Measurements from ENCODE around the gene GINS1. TPM values are rescaled to one million over a fixed set of nuclear protein-coding genes. Genes with fewer than 3 reads are reported as not detected.
"Not testable (repeated sequence)": the region's sequence is repeated elsewhere in the genome, so short reads cannot be mapped to it uniquely, and the experiment has no call there.

The GINS1 gene
- total RNA-seq, 1 donor from 2014 or later: 1.4 TPM

DNA sequence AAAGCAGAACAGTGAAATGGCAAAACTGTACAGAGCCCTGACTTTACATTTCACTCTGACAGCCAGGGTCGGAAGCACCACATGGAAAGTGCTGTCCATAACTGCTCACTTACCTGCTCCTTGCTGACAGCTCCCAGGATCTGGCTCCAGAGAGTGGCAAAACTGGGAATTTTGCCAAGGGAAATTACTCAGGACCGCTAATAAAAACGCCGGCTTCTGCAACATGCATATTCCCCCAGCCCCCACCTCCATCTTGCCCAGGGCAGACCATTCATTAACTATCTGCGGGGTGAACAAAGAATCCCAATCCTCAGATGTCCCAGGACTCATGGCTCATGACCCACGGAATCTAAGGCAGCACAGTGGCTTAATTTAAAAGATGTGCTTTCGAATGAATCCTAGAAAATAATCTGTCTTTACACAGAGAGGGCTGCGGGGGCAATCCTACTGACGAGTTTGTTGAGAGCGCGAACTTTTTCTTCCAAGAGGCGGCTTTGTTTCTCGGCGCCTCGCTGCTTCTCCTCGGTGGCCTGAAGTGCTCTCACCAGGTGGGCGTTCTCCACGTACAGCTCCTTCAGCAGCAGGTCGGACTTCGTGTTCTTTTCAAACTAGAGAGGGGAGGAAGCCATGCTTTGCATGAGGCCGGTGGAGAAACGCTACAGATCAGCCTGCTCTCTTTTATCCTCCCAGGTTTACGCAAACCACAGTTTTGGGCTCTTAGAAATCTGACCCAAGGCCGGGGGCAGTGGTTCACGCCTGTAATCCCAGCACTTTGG, 45.8 kb downstream of the GINS1 start:
- no peak for DNase-seq (ENCODE audit: low spot score)

DNA sequence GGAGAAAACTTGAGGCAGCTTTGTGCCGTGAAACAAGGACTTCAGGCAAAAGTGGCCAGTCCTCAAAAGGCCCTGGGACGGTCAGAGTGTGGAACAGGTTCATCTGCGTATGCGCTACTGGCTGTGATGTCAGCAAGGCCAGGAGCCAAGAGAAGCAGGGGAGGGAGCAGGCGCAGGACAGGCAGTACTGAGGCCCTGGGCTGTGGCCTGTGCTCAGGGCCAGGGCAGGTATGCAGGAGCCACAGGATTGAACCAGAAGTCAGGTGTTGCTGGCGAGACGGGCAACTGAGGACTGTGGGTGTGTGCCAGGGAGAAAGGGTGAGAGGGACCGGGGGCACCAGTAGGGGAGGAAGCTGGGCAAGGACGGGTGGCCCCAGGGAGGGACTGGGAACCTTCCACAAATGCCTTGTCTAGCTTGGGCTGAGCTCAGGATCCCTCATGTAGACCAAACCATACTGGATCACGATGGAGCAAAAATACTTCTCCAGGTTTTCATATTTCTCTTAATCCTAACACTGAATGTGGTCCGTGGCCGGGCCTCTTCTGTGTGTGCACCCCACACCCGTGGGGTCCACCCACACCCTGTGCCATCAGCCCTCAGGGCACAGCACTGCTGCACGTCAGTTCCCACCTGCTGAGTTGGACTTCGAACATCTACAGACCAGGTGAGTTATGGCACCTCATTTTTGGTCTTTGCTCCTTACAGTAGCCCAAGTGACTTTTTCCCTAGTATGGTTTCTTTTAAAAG, 46.9 kb downstream of the GINS1 start:
- no peak for DNase-seq (ENCODE audit: low spot score)

DNA sequence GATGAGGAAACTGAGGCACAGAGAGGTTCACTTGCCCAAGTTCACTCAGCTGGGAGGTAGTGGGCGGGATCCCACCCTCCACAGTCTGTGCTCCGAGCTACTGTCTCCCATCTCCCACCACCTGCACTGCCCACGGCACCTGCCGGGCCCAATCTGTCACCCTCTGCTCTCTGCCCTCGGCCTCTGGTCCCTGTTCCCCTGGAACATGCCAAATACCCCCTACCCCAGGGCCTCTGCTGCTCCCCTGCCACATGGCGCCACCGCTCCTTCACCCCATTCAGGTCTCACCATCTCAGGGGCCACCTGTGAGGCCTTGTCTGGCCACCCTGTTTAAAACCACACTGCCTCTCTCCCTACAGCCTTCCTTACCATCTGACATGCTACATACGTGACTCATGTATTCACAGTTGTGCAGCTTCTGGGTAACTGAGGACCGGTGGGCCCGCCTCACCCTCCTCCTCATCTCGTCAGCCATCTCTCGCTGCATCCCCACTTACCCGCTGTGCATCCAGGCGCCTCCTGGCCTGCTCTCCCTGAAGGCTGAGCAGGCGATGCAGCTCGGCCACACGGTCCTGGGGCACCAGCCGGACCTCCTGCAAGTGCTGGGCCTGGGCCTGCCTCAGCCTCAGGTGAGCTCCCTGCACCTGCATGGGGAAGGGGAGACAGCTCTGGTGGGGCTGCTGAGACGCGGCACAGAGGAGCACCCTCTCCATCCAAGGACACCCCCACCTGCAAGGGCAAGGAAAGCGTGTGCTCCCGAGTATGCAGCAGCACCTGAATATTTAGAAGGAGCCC, 50.6 kb downstream of the GINS1 start:
- no peak for DNase-seq (ENCODE audit: low spot score)

DNA sequence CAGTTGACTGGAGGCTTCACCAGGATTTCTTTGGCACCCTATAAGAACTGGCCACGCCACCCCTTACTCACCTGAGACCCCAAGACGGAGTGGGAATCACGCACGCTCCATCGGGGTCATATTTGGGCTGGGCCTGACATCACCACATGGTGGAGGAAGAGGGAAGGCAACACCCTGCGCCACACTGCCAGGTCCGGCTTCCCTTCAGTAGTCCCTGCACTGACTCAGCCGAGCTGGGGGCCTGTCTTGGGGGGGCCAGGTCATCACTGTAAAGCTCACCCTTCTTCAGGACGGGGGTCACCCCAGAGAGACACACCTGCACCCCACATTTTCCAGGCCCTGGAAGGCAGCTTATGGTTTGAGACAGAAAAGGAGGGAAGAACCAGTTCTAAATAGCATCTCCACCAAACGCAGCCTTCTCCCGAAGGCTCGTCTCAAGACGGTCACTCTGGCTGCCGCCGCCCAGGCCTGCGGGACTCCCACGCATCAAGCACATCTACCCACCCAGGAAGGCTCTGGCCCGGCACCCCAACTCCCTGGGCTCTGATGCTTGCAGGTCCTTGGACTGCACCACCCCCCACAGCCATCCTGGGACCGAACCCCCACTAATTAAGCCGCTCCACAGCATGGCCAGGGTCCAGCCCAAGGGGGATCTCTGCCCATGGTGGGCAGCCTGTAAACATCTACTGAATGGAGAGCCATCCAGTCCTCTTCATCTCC, 51.8 kb downstream of the GINS1 start:
- DNase-seq (ENCODE audit: low spot score): no peak

DNA sequence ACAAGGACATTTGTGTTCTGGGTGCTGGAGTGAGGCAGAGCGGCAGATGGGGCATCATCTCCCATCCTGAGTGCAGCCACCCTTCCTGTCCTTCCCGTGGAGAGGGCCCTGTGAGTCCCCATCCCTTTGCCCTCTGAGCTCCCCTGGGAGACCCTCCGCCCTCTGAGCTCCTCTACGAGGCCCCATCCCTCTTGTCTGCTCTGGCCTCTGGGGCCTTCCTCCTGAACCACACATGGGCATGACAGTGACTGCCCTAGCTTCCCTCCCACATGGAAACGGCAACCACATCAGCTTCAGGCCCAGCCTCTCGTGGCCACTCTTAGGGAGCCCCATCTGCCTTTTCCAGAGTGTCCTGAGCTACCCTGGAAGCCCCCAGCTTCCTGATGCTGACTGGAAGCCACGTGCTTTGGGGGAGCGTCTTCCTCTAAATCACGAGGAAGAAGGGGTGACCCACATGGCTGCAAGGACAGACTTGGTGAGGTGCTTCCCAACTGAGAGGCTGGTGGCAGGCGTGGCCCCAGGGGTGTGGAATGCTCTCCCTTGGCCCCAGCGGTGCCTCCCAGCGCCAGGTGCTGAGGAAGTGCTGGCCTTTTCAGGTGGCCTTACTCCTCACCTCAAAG, 52.6 kb downstream of the GINS1 start:
- no peak for DNase-seq (ENCODE audit: low spot score)

DNA sequence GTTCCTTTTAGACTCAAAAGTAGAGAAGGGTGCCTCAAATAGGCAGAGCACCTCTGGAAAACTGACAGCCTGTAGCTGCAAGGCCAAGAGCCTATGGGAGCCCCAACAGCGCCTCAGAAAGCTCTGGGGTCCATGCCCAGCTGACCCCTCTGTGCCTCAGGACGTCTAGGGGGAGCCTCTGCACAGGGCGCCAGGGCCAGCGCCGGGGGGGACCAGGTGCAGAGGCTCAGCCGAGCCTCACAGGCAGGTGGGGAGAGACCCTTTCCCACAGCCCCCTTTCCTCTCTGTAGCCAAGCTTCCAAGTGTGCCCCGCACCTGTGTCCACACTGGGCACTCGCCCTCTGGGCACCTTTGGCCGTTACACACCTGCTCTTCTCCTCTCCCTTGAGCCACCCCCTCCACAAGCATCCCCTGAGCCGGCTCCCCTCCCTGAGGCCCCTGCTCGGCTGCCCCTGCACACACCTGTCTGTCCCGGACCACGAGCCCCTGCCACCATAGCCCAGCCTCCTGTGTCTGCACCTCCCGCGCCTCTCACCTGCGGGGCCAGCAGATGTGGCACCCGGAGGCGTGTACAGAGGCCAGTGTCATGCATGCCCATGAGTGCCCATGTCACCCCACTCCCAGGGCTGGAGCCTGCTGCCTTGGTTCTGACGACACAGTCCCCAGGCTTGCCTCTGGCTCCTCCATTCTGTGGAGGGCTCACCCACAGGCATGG, 53.2 kb downstream of the GINS1 start:
- DNase-seq (ENCODE audit: low spot score): no peak

DNA sequence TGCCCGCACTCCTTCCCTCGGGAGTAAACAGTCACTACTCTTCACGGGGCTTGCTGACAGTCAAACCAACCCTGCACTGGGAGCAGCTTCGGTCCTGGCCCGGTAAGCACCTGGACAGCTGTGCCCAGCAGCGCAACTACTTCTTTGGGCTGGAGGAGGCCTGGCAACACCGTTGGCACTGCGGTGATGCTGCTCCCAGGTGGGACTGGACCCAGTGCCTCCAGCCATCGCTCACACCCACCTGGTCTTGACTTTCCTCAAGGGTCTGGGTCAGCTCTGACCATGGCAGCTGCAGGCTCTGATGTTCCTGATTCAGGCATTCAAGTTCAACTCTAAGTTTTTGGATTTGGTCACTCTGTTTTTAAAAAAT, 53.8 kb downstream of the GINS1 start:
- no peak for DNase-seq (ENCODE audit: low spot score)

DNA sequence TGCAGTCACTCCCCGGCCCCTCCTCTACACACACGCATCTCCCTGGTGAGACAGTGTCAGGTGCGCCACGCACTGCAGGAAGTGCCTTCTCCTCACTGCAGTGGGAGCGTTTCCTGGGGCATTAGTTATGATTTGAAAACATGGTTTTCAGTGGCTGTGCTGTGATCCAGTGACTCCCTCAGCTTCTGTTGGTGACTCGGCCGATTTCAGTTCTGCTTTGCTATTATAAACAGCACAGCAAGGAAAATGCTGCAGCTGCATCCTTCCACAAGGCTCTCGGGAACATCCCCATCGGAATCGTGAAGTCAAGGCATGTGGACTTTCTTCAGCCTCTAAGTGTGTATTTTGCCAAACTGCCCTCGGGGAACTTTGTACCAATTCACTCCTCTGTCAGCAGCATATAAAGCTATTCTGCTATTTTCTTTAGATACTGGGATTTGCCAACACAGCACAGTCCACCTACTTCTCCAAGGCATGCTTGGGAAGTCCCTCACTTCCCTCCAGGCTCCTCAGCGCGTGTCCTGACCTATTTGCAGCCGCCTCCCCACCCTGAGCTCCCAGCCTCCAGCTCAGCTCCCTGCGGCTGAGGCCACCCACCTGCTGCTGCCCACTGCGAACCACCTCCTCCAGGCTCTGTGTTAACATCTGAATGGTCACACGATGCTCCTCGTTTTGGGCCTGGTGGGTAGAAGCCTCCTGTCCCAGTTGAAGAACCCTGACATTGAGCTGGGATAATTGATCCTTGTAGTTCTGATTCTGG, 54.5 kb downstream of the GINS1 start:
- DNase-seq (ENCODE audit: low spot score): no peak

DNA sequence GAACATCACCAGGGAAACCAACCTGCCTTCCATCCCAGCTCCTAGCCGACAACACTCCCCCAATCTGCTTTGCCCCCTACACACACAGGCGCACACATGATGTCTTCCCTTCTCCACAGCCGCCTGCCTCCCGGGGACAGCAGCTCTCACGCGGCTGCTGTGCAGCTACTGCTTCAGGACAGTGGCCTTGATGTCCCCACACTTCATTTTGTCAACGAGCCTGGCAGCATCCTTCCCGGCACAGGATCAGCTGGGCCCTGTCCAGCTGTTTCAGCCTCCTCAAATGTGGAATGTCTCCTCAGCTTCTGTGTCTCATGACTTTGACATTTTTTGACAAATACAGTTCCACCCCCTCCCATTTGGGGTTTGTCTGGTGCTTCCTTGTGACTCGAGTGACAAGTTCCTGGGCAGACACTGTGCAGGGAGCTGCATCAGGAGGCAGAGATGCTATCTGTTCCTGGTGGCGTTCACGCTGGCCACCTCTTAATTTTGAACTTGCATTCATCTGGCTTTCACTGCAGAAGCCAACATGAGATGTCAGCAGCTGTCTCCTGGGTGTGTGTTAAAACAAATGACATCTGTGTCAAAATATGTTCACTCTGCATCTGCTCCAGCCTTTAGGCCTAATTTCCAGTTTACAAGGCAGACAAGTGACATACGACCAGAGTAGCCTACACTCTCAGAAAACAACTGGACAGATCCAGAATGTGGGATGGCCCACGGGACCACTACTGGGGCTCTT, 57.2 kb downstream of the GINS1 start:
- DNase-seq (ENCODE audit: low spot score): no peak

DNA sequence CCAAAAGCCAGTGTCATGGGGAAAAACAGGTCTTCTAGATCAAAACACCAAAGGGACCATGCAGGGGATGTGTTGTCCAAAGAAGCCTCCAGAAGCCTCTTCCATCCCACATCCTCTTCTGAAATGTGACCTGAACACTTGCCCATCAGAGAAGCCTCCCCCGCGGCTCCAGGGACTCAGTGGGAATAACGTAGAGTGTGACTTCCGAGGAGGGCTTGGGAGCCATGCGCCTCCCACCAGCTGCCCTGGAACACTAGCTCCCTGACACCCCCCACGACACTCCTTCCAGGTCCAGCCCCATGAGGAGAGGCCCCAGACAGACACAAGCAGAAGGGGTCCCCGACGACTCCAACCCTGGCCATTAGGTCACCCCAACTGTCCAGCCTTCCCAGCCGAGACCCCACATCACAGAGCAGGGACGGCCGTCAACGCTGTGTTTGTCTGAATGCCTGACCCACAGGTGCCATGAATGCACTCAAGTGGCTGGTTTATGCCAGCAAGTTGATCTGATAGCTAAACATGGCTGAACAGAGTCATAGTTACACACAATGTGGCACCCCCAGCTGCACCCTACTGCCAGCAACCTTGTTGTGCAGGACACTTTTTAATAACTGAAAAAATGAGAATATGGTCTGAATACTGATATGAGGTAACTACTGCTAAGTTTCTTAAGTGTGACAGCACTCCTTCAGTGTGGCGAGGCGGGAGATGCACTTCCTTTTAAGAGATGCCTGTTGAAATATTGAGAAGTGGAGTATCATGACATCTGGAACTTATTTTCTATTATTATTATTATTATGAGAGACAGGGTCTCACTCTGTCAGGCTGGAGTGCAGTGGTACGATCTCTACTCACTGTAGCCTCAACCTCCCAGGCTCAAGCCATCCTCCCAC, 58.0 kb downstream of the GINS1 start:
- DNase-seq (ENCODE audit: low spot score): no peak

DNA sequence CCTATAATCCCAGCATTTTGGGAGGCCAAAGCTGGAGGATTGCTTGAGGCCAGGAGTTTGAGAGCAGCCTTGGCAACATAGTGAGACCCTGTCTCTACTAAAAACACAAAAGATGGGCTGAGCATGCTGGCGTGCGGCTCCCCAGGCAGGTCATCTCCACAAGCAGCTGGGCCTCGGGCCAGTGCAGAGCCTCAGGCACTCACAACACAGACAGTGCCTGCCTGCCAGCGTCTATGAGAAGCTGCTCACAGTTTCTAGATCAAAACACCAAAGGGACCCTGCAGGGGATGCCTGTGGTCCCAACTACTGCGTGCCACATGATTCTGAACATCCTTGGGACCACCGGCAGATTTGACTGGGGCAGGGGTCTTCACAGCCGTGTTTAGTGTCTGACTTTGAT, 59.4 kb downstream of the GINS1 start:
- no peak for DNase-seq (ENCODE audit: low spot score)

DNA sequence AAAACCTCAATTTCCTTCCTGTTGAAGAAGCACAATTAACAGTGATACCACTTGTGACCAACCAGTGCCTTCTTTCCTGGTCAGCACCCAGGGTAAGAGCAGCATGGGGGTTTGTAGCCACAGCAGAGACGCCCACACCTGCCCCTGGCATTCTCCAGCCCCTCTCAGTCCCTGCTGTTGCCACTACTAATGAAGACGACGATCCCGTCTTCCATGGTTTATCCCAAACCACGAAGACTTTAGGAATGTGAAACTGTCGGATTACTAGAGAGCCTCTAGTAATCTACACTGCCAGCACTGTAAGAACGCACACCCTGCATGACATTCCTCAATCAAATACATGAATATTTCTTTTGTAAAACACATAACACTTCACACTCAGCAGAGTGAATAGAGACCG, 60.0 kb downstream of the GINS1 start:
- no peak for DNase-seq (ENCODE audit: low spot score)

DNA sequence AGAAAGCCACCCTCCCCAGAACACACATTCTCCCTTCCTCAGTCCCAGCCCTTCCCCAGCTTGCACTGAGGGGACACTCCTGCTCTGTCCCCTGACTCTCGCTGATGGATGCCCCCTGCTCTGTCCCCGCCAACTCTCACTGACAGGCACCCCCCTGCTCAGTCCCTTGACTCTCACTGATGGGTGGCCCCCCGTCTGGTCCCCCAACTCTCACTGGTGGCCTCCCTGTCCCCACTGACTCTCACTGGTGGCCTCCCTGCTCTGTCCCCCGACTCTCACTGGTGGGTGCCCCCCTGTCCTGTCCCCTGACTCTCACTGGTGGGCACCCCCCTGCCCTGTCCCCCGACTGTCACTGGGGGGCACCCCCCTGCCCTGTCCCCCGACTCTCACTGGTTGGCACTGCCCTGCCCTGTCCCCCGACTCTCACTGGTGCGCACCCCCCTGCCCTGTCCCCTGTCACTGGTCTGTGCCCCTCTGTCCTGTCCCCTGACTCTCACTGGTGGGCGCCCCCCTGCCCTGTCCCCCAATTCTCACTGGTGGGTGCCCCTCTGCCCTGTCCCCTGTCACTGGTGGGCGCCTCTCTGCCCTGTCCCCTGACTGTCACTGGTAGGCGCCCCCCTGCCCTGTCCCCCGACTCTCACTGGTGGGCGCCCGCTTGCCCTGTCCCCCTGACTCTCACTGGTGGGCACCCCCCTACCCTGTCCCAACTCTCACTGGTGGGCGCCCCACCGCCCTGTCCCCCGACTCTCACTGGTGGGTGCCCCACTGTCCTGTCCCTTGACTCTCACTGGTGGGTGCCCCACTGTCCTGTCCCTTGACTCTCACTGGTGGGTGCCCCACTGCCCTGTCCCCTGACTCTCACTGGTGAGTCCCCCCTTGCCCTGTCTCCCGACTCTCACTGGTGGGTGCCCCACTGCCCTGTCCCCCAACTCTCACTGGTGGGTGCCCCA, 60.9 kb downstream of the GINS1 start:
- DNase-seq (ENCODE audit: low spot score): no peak

DNA sequence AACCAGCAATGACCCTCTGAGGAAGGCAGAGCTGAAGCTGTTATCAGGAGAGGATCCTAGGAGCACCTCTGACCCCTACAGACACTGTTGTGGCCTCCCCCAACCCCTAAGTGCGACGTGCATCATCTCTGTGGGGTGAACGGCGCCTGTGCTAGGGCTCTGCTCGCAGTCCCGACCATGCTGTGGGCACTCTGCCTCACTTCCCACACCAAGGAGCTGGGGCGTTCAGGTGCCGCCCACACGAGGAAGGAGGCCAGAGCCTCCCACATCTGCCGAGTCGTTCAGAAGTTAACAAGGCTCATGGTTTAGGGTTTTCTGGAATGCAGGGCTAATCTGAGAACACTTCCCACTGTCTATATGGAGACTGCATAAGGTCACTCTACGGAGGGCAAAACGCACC, 62.1 kb downstream of the GINS1 start:
- DNase-seq (ENCODE audit: low spot score): no peak

DNA sequence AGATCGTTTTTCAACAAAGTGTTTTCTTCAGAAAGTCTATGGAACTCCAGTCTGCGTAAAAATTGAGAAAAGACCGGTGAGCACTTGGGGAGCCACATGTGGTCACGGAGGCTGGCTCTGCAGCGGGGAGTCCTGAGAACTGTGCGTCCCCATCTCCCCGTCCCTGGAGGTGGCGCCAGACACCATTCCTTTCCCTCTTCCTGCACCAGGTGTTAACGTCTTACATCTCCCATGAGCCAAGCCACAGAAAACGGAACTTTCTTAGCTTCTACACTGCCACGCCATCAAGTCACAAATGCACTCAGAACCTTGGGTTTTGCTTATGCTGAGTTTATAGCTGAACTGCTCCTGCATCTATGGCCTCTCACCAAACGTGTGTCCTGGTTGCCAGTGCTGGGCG, 62.6 kb downstream of the GINS1 start:
- no peak for DNase-seq (ENCODE audit: low spot score)

DNA sequence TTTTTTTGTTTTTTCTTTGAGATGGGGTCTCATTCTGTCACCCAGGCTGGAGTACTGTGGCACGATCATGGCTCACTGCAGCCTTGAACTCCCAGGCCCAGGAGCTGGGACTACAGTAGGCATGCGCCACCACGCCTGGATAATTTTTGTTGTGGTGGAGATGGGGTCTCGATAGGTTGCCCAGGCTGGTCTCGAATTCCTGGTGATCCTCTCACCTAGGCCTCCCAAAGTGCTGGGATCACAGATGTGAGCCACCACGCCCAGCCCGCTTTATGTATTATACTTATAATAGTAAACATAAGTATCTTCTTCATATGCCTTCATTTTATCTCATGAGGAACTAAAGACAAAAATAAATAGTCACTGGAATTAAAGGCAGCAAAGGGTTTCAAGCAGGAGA, 63.5 kb downstream of the GINS1 start:
- DNase-seq (ENCODE audit: low spot score): no peak

DNA sequence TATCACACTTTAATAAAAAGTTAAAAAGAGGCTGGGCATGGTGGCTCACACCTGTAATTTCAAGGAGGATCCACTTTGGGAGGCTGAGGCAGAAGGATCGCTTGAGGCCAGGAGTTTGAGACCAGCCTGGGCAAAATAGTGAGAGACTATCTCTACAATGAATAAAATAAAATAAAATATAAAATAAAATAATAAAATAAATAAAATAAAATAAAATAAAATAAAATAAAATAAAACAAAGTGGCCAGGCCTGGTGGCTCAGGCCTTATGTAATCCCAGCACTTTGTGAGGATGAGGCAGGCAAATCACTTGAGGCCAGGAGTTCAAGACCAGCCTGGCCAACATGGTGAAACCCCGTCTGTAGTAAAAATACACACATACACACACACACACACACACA, 65.8 kb downstream of the GINS1 start:
- not testable (repeated sequence) for DNase-seq (ENCODE audit: low spot score)
